Endothelial cell of hepatic sinusoid (primary cell): Measurements from ENCODE around the gene VEZT.
"Not testable (repeated sequence)": the region's sequence is repeated elsewhere in the genome, so short reads cannot be mapped to it uniquely, and the experiment has no call there.

ENCODE experiments used
- in situ Hi-C: cut with HindIII; loops from 2 replicates; pipeline ENCODE4 v1.10.0; 2017; ENCODE audit warnings: low sequenced_read_pairs

Gene VEZT

DNA sequence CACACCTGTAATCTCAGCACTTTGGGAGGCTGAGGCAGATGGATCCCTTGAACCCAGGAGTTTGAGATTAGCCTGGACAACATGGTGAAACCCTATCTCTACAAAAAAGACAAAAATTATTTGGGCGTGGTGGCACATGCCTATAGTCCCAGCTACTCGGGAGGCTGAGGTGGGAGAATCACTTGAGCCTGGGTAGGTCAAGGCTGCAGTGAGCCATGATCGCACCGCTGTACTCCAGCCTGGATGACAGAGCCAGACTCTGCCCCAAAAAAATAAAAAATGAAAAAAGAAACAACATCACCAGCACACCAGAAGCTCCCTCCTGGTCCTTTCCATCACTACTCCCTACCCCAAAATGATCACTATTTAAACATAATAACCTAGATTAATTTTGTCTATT lies 2.6 kb downstream of the VEZT start:
- in situ Hi-C loops = loop anchor here (5.0 kb wide), 1 partner anchor 122 kb away; no protein-coding TSS in a partner anchor

DNA sequence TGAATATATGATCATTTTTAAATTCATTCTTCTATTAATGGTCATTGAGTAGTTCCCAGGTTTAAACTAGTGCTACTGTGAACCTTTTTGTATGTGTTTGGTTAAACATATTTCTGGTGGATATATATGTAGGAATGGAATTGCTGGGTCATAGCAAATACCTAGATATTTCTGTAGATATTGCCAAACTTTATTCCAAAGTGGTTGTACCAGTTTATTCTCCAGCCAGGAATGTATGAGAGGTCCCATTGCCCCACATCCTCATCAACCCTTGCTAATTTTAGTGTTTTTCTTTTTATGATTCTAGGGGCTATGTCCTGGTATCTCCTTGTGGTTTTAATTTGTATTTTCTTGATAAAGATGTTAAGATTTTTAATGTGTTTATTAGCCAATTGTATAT lies 3.1 kb downstream of the VEZT start:
- in situ Hi-C loops = loop anchor here (5.0 kb wide), 1 partner anchor 122 kb away; no protein-coding TSS in a partner anchor

DNA sequence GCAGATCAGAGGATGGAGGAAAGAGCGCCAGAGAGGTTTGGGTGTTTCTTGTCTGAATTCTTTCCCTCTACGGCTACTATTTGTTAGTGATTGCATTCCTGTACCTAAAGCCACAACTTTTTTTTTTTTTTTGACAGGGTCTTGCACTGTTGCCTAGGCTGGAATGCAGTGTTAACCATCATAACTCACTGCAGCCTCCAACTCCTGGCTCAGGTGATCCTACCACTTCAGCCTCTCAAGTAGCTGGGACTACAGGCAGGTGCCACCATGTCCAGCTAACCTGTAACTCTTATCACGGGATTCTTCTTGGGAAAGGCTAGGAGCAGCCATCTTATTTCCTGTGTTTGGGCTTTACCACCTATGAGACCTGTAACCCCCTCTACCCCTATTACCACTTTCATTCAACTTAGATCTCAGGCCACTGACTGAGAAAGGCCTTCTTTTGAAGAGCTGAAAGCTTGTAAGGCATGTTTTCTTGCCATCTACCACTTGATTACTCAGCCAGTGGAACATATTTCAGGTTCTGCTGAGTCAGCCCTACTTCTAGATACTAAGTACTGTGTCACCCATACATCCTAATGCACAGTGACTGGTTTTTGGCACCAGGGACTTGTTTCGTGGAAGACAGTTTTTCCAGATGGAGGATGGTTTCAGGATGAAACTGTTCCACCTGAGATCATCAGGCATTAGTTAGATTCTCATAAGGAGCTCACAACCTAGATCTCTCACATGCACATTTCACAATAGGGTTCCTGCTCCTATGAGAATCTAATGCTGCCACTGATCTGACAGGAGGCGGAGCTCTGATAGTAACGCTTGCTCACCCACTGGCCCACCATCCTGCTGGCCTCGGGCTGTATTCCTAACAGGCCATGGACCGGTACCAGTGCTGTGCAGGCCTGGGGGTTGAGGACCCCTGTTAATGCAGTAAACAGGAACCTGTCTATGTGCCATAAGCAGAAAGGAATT lies 6.9 kb downstream of the VEZT start:
- in situ Hi-C loops = loop anchor here (5.0 kb wide), 1 partner anchor 118 kb away; no protein-coding TSS in a partner anchor

DNA sequence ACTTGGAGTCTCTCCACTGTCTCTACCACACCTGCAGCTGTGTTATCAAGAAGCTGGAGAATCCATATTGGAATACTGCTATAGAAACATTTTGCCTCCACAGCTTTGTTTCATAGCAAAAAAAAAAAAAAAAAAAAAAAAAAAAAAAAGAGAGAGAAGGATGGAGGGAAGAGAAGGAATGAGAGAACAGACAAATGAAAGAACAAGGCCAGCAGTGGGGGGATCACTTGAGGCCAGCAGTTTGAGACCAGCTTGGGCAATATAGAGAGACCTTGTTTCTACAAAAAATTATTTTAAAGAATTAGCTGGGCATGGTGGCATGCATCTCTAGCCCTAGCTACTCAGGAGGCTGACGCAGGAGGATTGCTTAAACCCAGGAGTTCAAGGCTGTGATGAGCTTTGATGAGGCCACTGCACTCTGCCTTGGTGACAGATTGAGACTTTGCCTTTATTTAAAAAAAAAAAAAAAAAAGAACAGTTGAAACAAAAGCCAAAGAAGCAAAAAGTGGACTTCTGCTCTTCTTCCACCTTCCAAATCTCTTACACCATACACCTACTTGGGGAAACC lies 8.1 kb downstream of the VEZT start:
- in situ Hi-C loops = no loop called here

DNA sequence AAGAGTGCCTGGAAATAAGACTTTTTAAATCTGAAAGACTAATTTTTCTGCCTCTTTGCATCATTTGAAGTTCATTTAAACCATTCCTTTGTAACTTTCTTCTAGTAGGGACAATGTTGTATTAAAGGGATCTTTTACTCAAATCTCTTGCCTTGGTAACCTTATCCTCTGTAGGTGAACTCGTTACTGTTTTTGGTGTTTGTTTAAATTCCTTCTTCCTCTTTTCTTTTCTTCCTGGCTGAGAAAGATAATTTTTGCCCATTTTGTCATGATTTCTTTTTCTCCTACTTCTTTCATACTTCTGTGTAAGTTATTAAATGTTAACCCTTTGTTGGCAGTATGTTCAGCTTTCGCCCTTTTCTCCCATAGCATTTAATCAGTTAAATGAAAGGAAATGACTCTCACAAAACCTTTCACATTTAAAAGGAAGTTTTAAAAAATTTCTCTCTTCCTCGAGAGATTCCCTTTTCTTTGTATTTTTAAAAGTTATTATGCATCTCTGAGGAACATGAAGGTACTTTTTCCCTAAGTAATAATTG lies 10.3 kb downstream of the VEZT start:
- in situ Hi-C loops = no loop called here

DNA sequence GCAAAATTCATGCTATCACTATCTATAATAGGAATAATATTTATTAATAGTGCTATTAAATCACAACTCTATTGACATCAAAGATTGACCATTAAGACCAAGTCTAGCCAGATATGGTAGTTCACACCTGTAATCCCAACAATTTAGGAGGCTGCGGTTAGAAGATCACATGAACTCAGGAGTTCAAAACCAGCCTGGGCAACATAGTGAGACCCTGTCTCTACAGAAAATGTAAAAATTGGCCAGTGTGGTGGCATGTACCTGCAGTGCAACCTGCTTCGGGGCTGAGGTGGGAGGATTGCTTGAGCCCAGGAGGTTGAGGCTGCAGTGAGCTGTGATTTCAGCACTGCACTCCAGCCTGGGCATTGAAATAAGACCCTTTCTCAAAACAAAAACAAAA lies 11.0 kb downstream of the VEZT start:
- in situ Hi-C loops = no loop called here

DNA sequence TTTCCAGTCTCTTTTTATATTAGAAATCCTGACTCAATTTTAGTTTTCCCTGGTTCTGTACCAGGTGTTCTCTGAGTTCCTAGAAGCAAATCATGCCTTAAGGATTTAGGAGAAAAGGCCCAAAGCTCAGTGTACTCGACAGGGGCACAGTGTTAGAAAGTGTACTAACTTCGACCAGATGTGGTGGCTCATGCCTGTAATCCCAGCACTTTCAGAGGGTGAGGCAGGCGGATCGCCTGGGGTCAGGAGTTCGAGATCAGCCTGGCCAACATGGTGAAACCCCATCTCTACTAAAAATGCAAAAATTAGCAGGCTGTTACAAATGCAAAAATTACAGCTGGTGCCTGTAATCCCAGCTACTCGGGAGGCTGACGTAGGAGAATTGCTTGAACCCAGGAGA lies 12.0 kb downstream of the VEZT start:
- in situ Hi-C loops = no loop called here

DNA sequence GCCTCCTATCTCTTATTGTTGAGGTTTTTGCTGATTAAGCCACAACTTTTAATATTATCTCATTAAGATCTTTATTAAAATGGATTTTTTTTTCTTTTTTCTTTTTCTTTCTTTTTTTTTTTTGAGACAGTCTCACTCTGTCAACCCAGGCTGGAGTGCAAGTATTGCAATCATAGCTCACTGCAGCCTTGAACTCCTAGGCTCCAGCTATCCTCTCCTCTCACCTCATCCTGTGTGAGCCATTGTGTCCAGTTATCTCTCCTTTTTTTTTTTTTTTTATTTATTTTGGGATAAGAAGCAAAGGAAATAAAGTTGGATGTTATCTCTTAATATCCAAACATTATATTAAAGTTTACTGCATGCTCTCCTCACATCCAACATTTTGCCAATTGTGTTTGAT lies 12.7 kb downstream of the VEZT start:
- in situ Hi-C loops = no loop called here

DNA sequence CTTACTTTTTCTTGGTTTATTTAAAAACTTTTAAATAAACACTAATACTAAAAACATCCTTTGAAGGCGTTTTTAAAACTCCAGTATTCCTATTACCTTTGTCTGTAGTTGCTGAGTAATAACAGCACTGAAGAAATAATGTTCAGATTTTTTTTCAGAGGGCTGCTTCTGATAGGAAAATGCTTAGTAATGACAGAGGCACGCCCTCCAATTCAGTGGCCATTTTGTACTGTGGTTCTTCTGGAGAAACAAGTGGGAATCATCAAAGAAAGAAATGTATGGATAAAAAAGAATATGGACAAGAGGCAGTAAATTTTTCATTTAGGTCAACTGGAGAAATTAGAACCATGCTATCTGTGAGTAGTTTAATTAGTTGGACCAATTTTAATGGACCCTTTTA lies 13.6 kb downstream of the VEZT start:
- in situ Hi-C loops = no loop called here

DNA sequence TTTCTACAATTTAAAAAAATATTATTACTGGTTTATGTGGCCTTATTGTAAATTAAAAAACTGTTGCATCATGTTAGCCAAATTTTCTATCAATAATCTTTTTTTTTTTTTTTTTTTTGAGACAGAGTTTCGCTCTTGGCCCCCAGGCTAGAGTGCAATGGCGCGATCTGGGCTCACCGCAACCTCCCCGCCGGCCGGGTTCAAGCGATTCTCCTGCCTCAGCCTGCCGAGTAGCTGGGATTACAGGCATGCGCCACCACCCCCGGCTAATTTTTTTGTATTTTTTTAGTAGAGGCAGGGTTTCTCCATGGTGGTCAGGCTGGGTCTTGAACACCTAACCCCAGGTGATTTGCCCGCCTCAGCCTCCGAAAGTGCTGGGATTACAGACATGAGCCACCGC lies 16.6 kb downstream of the VEZT start:
- in situ Hi-C loops = not testable (repeated sequence)

DNA sequence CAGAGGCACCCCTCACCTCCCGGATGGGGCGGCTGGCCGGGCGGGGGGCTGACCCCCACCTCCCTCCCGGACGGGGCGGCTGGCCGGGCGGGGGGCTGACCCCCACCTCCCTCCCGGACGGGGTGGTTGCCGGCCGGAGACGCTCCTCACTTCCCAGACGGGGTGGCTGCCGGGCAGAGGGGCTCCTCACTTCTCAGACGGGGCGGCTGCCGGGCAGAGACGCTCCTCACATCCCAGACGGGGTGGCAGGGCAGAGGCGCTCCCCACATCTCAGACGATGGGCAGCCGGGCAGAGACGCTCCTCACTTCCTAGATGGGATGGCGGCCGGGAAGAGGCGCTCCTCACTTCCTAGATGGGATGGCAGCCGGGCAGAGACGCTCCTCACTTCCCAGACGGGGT lies 18.0 kb downstream of the VEZT start:
- in situ Hi-C loops = not testable (repeated sequence)

DNA sequence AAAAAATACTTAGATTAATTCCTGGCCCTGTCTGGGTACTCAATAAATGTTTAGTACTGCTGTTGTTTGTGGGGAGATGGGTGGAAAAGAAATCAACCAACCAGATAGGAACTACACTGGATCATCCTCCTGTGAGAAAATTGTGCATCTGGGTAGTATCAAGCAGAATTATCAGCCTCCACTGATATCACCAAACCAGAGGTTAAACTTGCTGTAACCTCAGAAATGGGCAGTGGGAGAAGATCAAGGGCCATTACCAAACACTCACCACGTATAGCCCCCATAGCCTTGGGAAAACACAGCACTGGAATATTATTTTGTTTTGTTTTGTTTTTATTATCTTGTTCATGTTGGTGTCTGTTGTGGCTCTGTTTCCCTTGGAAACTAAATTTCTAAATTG lies 19.7 kb downstream of the VEZT start:
- in situ Hi-C loops = no loop called here

DNA sequence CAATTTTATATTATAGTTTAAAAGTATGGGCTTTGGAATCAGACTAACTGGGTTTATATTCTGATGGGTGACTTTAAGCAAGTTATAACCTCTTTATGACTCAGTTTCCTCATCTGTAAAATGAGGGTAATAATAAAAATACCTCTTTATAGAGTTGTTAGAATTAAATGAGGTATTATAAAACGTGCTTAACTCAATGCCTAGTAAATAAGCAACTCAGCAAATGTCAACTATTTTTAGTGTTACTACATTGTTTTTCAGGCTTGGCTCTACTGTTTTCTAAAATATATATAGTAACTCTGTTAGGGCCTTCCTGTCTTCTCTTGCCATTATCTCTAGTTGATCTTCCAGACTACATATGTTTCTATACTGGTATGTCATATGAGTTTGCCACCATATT lies 20.5 kb downstream of the VEZT start:
- in situ Hi-C loops = no loop called here

DNA sequence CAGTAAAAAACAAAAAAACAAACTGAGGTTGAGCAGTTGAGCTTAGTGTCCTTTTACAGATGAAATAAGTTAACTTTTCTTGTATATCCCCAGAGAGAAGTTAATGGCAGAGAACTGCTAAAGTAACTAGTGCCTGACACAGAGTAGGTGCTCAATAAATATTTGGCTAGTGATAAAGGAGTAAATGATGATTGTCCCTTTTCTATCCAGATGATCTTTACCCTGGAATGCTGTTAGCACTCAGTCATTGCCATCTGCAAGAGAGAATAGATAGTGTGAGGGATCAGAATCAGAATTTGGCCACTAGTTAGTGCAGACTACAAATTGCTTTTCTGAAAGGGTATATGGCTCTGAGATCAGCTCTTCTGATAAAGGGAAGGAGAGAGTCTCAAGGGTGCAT lies 21.6 kb downstream of the VEZT start:
- in situ Hi-C loops = no loop called here

DNA sequence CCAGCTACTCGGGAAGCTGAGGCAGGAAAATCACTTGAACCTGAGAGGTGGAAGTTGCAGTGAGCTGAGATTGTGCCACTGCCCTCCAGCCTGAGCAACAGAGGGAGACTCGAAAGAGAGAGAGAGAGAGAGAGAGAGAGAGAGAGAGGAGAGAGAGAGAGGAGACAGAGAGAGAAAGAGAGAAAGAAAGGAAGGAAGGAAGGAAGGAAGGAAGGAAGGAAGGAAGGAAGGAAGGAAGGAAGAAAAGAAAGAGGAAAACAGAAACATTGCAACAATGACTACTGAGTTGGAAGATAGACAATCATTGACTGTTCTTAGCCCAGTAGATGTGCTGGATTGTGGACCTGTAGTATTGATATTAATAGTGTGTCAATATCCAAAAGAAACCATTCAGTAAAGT lies 22.2 kb downstream of the VEZT start:
- in situ Hi-C loops = not testable (repeated sequence)

DNA sequence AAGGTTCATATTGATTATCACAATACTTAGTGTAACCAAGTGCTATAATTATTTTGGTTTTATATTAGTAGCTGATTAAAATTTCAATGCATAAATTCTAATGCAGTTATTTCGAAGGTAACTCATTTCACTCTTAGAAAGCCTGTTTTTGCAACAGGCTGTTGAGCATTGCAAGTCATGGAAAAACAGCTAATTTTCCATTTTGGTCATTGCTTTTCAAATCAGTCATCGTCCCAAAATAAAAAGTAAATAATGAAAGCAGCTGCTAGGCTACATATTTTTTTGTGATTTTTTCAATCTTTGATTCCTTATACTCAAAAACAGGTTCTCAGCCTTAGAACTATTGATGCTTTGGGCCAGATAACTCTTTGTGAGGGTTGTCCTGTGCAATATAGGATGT lies 22.9 kb downstream of the VEZT start:
- in situ Hi-C loops = no loop called here

DNA sequence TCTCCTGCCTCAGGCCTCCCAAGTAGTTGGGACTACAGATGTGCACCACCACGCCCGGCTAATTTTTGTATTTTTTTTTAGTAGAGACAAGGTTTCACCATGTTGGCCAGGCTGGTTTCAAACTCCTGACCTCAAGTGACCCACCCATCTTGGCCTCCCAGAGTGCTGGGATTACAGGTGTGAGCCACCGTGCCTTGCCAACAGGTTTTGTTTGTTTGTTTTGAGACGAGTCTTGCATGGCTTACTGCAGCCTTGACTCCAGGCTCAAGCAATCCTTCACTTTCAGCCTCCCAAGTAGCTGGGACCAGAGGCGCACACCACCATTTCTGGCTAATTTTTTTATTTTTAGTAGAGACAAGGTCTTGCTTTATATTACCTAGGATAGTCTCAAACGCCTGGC lies 23.5 kb downstream of the VEZT start:
- in situ Hi-C loops = not testable (repeated sequence)

DNA sequence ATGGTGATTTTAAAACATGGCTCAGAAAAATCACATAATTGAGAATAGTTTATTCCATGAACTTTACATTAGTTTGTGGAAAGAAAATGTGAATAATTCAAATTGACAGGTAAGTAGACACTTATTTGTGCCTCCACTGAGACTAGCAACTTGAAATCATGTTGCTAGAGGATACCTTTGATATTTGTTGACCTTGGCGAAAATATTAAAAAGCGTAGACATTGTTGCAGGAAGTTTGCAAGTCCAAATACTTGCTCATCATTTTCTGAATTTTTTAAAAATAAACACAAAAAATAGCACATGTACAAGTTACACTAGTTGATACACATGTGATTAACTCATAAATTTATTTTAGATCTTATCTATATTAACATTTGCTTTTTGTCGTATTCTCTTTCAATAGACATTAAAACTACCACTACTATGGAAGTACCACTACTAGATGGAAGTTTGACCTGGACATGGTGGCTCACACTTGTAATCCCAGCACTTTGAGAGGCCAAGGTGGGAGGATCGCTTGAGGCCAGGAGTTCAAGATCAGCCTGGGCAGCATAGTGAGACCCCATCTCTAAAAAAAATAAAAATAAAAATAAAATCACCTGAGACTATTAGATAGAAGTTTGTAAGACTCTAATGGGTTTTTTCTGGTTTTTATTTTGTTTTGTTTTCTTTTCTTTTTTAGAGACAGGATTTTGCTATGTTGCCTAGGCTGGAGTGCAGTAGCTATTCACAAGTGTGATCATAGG lies 24.3 kb downstream of the VEZT start:
- in situ Hi-C loops = no loop called here

DNA sequence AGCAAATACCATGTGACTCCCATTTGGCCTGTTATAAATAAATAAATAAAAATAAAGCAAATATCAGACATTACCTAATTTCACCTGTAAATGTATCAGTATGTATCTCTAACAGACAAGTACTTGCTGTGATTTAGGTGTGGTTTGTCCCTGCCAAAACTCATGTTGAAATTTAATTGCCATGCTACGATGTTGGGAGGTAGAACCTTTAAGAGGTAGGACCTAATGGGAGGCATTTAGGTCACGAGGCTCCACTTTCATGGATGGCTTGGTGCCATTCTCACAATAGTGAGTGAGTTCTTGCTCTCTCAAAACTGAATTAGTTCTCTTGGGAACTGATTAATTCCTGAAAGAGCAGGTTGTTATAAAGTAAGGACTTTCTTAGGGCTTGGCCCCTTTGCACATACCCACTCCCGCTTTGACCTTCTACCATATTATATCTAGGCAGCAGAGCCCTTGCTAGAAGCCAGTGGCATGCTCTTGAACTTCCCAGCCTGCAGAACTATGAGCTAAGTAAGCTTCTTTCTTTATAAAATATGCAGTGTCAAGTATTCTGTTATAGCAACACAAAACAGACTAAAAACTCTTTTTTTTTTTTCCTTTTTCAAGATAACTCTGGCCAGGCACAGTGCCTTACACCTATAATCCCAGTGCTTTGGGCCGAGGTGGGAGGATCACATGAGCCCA lies 26.0 kb downstream of the VEZT start:
- in situ Hi-C loops = no loop called here

DNA sequence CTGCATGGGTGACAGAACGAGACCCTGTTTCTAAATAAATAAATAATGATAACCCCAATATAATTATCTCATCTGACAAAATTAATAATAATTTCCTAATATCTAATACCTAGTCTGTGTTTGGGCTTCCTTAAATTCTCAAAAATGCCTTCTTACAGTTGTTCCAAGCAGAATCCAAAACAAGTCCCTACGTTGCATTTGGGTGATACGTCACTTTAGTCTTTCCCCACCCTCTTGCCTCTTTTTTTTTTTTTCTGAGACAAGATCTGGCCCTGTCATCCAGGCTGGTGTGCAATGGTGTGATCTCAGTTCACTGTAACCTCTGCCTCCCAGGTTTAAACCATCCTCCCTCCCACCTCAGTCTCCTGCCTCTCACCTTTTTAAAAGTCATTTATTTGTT lies 26.7 kb downstream of the VEZT start:
- in situ Hi-C loops = no loop called here

DNA sequence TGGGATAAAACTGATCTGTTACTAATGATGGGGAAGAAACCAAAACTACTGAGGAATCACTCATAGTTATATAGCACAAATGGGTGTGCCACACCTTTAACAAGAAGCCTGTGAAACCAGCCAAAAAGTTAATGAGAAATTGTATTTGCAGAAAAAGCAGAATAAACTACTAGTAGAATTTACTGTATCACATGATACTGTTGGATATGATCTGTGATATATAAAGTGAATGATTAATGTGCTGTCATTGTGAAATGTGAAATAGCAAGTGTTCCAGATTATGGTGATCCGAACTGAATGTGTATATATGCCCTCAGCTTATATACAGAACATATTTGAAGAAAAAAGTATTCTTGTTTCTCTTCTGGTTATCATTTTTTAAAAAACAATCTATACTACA lies 30.5 kb downstream of the VEZT start:
- in situ Hi-C loops = no loop called here
